Neuronal stem cell (in vitro differentiated cells): ENCODE data around the gene RGS16.

Experiments
- DNase-seq: peaks from one replicate; pipeline ENCODE4 v3.0.0-alpha.2; 2013; ENCODE audit warnings: low spot score
- H2AFZ ChIP-seq: one replicate; pipeline ENCODE4 v1.6.1; 2013; ENCODE audit warnings: mild to moderate bottlenecking, low read length, inconsistent platforms
- H2AK5ac ChIP-seq: 2 replicates; pipeline ENCODE4 v1.6.1; 2013; ENCODE audit warnings: low read depth, mild to moderate bottlenecking, inconsistent platforms, low read length, moderate library complexity, mixed read lengths
- H2BK120ac ChIP-seq: 2 replicates; pipeline ENCODE4 v1.6.1; 2013; ENCODE audit warnings: low read depth, mild to moderate bottlenecking, inconsistent platforms, low read length, moderate library complexity, mixed read lengths
- H2BK12ac ChIP-seq: one replicate; pipeline ENCODE4 v1.6.1; 2013; ENCODE audit warnings: low read length, inconsistent platforms
- H2BK15ac ChIP-seq: 2 replicates; pipeline ENCODE4 v1.6.1; 2013; ENCODE audit warnings: mild to moderate bottlenecking, low read length, inconsistent platforms, mixed read lengths
- H2BK5ac ChIP-seq: one replicate; pipeline ENCODE4 v1.6.1; 2013; ENCODE audit warnings: inconsistent platforms, mild to moderate bottlenecking, low read length, moderate library complexity
- H3K14ac ChIP-seq: one replicate; pipeline ENCODE4 v1.6.1; 2013; ENCODE audit warnings: low read length, inconsistent platforms
- H3K18ac ChIP-seq: 2 replicates; pipeline ENCODE4 v1.6.1; 2013; ENCODE audit warnings: low read length, inconsistent platforms
- H3K23ac ChIP-seq: 2 replicates; pipeline ENCODE4 v1.6.1; 2013; ENCODE audit warnings: low read depth, mild to moderate bottlenecking, mixed read lengths, low read length, inconsistent platforms; ENCODE audit not compliant: poor library complexity
- H3K27ac ChIP-seq: replicated peaks from 3 replicates; pipeline ENCODE4 v1.5.1; 2013; ENCODE audit warnings: low read length, inconsistent platforms
- H3K27me3 ChIP-seq, 3 experiments: 2 replicates each; pipeline ENCODE4 v1.6.1; 2013; ENCODE audit warnings: low read length in 3 of 3, mild to moderate bottlenecking in 2 of 3, inconsistent platforms in 1 of 3, low read depth in 1 of 3, mixed read lengths in 1 of 3, moderate library complexity in 1 of 3; ENCODE audit not compliant: control insufficient read depth in 3 of 3, insufficient read depth in 3 of 3
- H3K36me3 ChIP-seq, 2 donors: replicated peaks in 1 of 2; 2 replicates each; pipeline ENCODE4 v1.6.1; 2013; ENCODE audit warnings: low read length in 2 of 2; ENCODE audit not compliant: control insufficient read depth in 2 of 2, insufficient read depth in 2 of 2
- H3K4ac ChIP-seq: 2 replicates; pipeline ENCODE4 v1.6.1; 2013; ENCODE audit warnings: inconsistent platforms, mild to moderate bottlenecking, low read length, moderate library complexity
- H3K4me1 ChIP-seq, 2 donors: 1 replicate in 1 of 2; 2 replicates in 1 of 2; pipeline ENCODE4 v1.6.1; 2013; ENCODE audit warnings: low read length in 2 of 2, low read depth in 1 of 2; ENCODE audit not compliant: control insufficient read depth in 2 of 2, insufficient read depth in 1 of 2
- H3K4me2 ChIP-seq: one replicate; pipeline ENCODE4 v1.6.1; 2013; ENCODE audit warnings: mild to moderate bottlenecking, low read length, inconsistent platforms; ENCODE audit not compliant: insufficient read depth, poor library complexity, severe bottlenecking
- H3K4me3 ChIP-seq, 2 donors: 2 replicates each; pipeline ENCODE4 v1.5.1; 2013; ENCODE audit warnings: low read length in 2 of 2, mild to moderate bottlenecking in 2 of 2, inconsistent platforms in 1 of 2, moderate library complexity in 1 of 2
- H3K79me1 ChIP-seq: one replicate; pipeline ENCODE4 v1.6.1; 2013; ENCODE audit warnings: low read depth, mild to moderate bottlenecking, inconsistent platforms, low read length, moderate library complexity
- H3K9ac ChIP-seq: one replicate; pipeline ENCODE4 v1.6.1; 2013; ENCODE audit warnings: mild to moderate bottlenecking, low read depth, low read length, inconsistent platforms; ENCODE audit not compliant: poor library complexity
- H3K9me3 ChIP-seq, 2 donors: replicated peaks in 1 of 2; 2 replicates each; pipeline versions ENCODE3 to v1.6.1; 2013; ENCODE audit warnings: low read length in 2 of 2, mild to moderate bottlenecking in 2 of 2, inconsistent platforms in 1 of 2, low read depth in 1 of 2, mixed read lengths in 1 of 2, moderate library complexity in 1 of 2; ENCODE audit not compliant: control insufficient read depth in 2 of 2, insufficient read depth in 1 of 2
- H4K8ac ChIP-seq: one replicate; pipeline ENCODE4 v1.6.1; 2013; ENCODE audit warnings: low read depth, mild to moderate bottlenecking, inconsistent platforms, low read length, moderate library complexity
- H4K91ac ChIP-seq: one replicate; pipeline ENCODE4 v1.6.1; 2013; ENCODE audit warnings: low read length, low read depth, mild to moderate bottlenecking, inconsistent platforms; ENCODE audit not compliant: poor library complexity
- WGBS, 2 donors: extraction: QIAGEN DNeasy Blood & Tissue Kit; methylation state at CpG; one replicate each; pipeline ENCODE4 v1.1.7; 2013; ENCODE audit warnings: missing lambda C conversion rate in 2 of 2, mixed read lengths in 1 of 2; ENCODE audit not compliant: insufficient read length in 2 of 2, insufficient replicate concordance in 1 of 2; ENCODE audit errors: extremely low coverage in 2 of 2; 5-methylcytosine and 5-hydroxymethylcytosine counted together

The RGS16 gene

GRCh38 chr1:182624577-182624976, 20.4 kb upstream of the RGS16 start:
- no peak overlapping the region for H2AFZ ChIP-seq
- no peak overlapping the region for H4K8ac ChIP-seq
- peaks cover 4 to 5% of the 10 kb centered on the region in 2 donors for H3K4me1 ChIP-seq
- H3K9me3 ChIP-seq, result no peaks in the 10 kb centered on the region
- no CpG with 5 or more reads among the region's 1 CpG for WGBS, 2 donors
- no peaks in the 10 kb centered on the region for H3K36me3 ChIP-seq
- no peak overlapping the region for H3K14ac ChIP-seq
- H2BK15ac ChIP-seq, result no peak overlapping the region
- H3K27me3 ChIP-seq, result no peaks in the 10 kb centered on the region
- H2BK120ac ChIP-seq, result no peak overlapping the region
- H4K91ac ChIP-seq, result no peak overlapping the region
- no peak overlapping the region for H3K4ac ChIP-seq
- no peak overlapping the region for H3K9ac ChIP-seq
- no peak overlapping the region for H3K27ac ChIP-seq
- H3K4me3 ChIP-seq, result no peak overlapping the region
- no peak overlapping the region for H2AK5ac ChIP-seq
- DNase-seq, result no peak
- H2BK12ac ChIP-seq, result no peak overlapping the region
- H2BK5ac ChIP-seq, result no peak overlapping the region
- H3K23ac ChIP-seq, result no peak overlapping the region
- H3K18ac ChIP-seq, result no peak overlapping the region
- H3K4me2 ChIP-seq, result no peak overlapping the region
- H3K79me1 ChIP-seq, result no peaks in the 10 kb centered on the region

- no peak overlapping the region for H2AK5ac ChIP-seq
- no peaks in the 10 kb centered on the region for H3K9me3 ChIP-seq
- DNase-seq, result no peak
- H2AFZ ChIP-seq, result no peak overlapping the region
- H2BK15ac ChIP-seq, result no peak overlapping the region
- no peaks in the 10 kb centered on the region for H3K36me3 ChIP-seq
- H3K79me1 ChIP-seq, result no peaks in the 10 kb centered on the region
- no peak overlapping the region for H2BK5ac ChIP-seq
- no peak overlapping the region for H3K9ac ChIP-seq
- H2BK120ac ChIP-seq, result peak overlapping the region; percentile 7
- H4K91ac ChIP-seq, result no peak overlapping the region
- H3K4me1 ChIP-seq, result peaks cover 4 to 8% of the 10 kb centered on the region in 2 donors
- no peak overlapping the region for H4K8ac ChIP-seq
- H2BK12ac ChIP-seq, result peak overlapping the region; percentile 8
- H3K23ac ChIP-seq, result no peak overlapping the region
- no peak overlapping the region for H3K4me3 ChIP-seq
- H3K27me3 ChIP-seq, result peaks cover 0 to 3% (median 0%) of the 10 kb centered on the region in 3 experiments
- no peak overlapping the region for H3K4me2 ChIP-seq
- H3K4ac ChIP-seq, result no peak overlapping the region
- no CpG with 5 or more reads among the region's 6 CpGs for WGBS, 2 donors
- H3K14ac ChIP-seq, result no peak overlapping the region
- no peak overlapping the region for H3K27ac ChIP-seq
- H3K18ac ChIP-seq, result peak overlapping the region; percentile 22
Measured at GRCh38 chr1:182622901-182623528, 18.8 kb upstream of the RGS16 start.

GRCh38 chr1:182621906-182622305, 17.7 kb upstream of the RGS16 start:
- Histone ChIP-seq H3K14ac (no peak overlapping the region), H3K79me1 (no peaks in the 10 kb centered on the region), H3K4ac (no peak overlapping the region), H2BK5ac (no peak overlapping the region), H2BK12ac (no peak overlapping the region), H2BK120ac (no peak overlapping the region), H3K27me3 (peaks cover 0 to 5% (median 0%) of the 10 kb centered on the region in 3 experiments), H3K27ac (no peak overlapping the region), H2AK5ac (no peak overlapping the region), H3K9ac (no peak overlapping the region), H3K9me3 (no peaks in the 10 kb centered on the region), H3K18ac (no peak overlapping the region), H3K36me3 (no peaks in the 10 kb centered on the region), H3K4me2 (no peak overlapping the region), H3K4me1 (peaks cover 9 to 13% of the 10 kb centered on the region in 2 donors), H4K8ac (no peak overlapping the region), H3K23ac (no peak overlapping the region), H4K91ac (no peak overlapping the region), H3K4me3 (no peak overlapping the region), H2AFZ (no peak overlapping the region), H2BK15ac (no peak overlapping the region)
- WGBS, 2 donors, result no CpG with 5 or more reads among the region's 2 CpGs
- DNase-seq, result no peak

- Histone ChIP-seq H2AK5ac (no peak overlapping the region), H2AFZ (no peak overlapping the region), H3K23ac (no peak overlapping the region), H4K8ac (no peak overlapping the region), H3K9me3 (no peaks in the 10 kb centered on the region), H3K79me1 (no peaks in the 10 kb centered on the region), H3K9ac (no peak overlapping the region), H3K4me3 (no peak overlapping the region), H2BK12ac (no peak overlapping the region), H2BK15ac (no peak overlapping the region), H3K14ac (no peak overlapping the region), H2BK5ac (no peak overlapping the region), H3K36me3 (no peaks in the 10 kb centered on the region), H3K4me2 (no peak overlapping the region), H3K27me3 (peaks cover 0 to 13% (median 0%) of the 10 kb centered on the region in 3 experiments), H3K4ac (no peak overlapping the region), H3K4me1 (peaks cover 17 to 19% of the 10 kb centered on the region in 2 donors), H3K27ac (no peak overlapping the region), H3K18ac (no peak overlapping the region), H4K91ac (no peak overlapping the region), H2BK120ac (no peak overlapping the region)
- no peak for DNase-seq
Measured at GRCh38 chr1:182620924-182621585, 16.9 kb upstream of the RGS16 start.
